ENCODE data around the gene CTDSPL2. TPM values are rescaled to one million over a fixed set of nuclear protein-coding genes. Genes with fewer than 3 reads are reported as not detected.

CTDSPL2 gene
- total and polyA plus RNA-seq, 2 experiments from 2014 or later: 23.4 to 46.6 TPM

DNA sequence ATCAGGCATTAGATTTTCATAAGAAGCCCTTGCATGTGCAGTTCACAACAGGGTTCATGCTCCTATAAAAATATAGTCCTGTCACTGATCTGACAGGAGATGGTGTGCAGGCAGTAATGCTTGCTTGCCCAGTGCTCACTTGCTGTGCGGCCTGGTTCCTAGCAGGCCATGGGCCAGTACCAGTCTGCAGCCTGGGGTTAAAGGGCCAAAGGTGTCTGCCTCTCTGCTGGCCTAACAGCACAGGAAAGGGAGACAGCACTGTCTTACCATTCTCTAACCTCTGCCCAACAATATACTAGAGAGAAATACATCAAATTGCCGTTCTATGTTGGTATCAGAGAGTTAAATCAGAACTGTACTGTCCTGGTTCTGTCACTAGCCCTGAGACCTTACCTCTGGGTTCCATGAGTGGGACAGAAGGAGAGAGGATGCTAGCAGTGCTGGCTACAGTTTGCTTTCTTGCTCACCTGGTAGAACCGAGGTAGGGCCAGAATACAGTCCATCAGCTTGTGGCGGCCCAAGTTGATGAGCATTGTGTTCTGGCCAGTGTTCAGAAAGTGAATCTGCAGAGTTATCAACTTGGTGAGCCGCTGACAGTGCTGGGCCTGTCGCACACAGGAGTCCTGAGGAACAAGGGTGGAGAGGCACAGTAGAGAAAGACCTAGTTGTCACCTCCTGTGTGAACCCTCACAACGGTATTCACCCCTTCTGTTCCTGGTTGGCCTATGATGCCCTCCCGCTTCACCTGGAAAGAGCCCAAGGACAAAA lies 138.1 kb downstream of the CTDSPL2 start:
- peaks cover 53% of the 10 kb centered on the region for H3K36me3 ChIP-seq
- no peaks in the 10 kb centered on the region for H3K27me3 ChIP-seq
- no peak overlapping the region for H3K27ac ChIP-seq
- H3K9me3 ChIP-seq (ENCODE audit: low read depth): peaks cover 4% of the 10 kb centered on the region
- TF ChIP-seq, protein P1, sequence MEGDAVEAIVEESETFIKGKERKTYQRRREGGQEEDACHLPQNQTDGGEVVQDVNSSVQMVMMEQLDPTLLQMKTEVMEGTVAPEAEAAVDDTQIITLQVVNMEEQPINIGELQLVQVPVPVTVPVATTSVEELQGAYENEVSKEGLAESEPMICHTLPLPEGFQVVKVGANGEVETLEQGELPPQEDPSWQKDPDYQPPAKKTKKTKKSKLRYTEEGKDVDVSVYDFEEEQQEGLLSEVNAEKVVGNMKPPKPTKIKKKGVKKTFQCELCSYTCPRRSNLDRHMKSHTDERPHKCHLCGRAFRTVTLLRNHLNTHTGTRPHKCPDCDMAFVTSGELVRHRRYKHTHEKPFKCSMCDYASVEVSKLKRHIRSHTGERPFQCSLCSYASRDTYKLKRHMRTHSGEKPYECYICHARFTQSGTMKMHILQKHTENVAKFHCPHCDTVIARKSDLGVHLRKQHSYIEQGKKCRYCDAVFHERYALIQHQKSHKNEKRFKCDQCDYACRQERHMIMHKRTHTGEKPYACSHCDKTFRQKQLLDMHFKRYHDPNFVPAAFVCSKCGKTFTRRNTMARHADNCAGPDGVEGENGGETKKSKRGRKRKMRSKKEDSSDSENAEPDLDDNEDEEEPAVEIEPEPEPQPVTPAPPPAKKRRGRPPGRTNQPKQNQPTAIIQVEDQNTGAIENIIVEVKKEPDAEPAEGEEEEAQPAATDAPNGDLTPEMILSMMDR (IDR thresholded peaks at IDR 0.05; ENCODE audit: low read depth, low read length): no peak
- DNase-seq (ENCODE audit: low read depth in 1 of 2, low spot score in 1 of 2): no peak
- H3K4me3 ChIP-seq: no peak overlapping the region
- H3K4me1 ChIP-seq (ENCODE audit: low read depth): no peaks in the 10 kb centered on the region

DNA sequence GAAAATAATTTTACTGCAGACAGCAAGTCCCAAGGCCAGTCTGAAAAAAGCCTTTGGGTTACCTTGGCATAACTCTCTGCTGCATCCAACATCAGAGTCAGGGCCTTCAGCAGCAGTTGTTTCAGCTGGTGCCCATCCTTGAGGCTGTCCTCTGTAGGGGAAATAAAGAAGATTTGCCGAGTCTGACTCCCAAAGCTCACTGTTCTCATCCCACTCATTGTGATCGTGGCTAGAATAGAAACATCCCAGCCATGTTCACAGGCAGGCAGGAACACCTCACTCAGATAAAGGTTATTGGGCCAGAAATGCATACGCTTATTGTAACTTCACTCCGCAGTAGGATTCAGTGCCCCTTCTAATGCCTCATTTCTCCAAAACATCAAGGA lies 138.7 kb downstream of the CTDSPL2 start:
- no peak overlapping the region for H3K27ac ChIP-seq
- no peaks in the 10 kb centered on the region for H3K27me3 ChIP-seq
- no peaks in the 10 kb centered on the region for H3K4me1 ChIP-seq (ENCODE audit: low read depth)
- DNase-seq (ENCODE audit: low read depth in 1 of 2, low spot score in 1 of 2): no peak
- H3K4me3 ChIP-seq: no peak overlapping the region
- H3K36me3 ChIP-seq: peaks cover 47% of the 10 kb centered on the region
- H3K9me3 ChIP-seq (ENCODE audit: low read depth): peaks cover 4% of the 10 kb centered on the region
- TF ChIP-seq, protein P1 (IDR thresholded peaks at IDR 0.05; ENCODE audit: low read depth, low read length): no peak

DNA sequence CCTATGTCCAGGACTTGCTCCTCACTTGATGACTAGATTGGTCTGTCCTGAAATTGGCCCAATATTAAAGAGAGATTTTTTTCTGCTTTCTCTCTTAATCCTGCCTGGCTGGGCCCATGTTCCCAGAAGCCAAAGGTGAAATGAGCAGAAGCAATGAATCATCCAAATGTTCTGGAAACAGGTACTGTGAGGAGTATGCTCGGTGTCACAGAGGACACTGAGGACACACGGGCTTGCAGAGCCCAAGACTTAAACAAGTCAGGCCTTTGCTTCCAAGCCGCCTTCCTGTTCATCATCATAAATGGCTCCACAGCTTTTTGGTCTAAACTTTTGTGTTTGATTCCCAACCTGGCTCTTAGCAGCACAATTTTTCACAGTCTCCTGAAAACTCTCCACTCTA lies 140.9 kb downstream of the CTDSPL2 start:
- no peaks in the 10 kb centered on the region for H3K4me1 ChIP-seq (ENCODE audit: low read depth)
- H3K4me3 ChIP-seq: no peak overlapping the region
- DNase-seq (ENCODE audit: low read depth in 1 of 2, low spot score in 1 of 2): no peak
- no peaks in the 10 kb centered on the region for H3K27me3 ChIP-seq
- TF ChIP-seq, protein P1 (IDR thresholded peaks at IDR 0.05; ENCODE audit: low read depth, low read length): no peak
- H3K9me3 ChIP-seq (ENCODE audit: low read depth): peaks cover 4% of the 10 kb centered on the region
- peak overlapping the region; percentile 48 for H3K27ac ChIP-seq
- peaks cover 36% of the 10 kb centered on the region for H3K36me3 ChIP-seq

DNA sequence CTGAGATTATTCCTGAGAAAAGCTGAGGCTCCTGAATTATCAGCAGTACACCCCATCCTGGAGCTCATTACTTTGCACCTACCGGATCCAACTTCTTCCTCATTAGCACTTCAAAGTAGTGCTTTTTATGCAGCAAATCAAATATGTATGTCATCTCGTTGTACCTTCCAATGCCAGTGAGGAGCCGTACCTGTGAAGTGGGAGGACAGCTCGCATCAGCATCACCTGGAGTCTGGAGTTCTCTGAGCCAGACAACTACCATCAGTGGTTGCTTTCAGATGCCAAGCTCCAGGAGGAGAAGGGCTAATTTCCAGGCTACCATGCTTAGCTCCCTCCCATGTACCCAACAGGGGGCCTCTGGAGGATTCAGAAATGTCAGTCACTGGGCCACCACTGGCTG lies 141.9 kb downstream of the CTDSPL2 start:
- Histone ChIP-seq H3K4me3 (no peak overlapping the region), H3K27ac (no peak overlapping the region), H3K9me3 (ENCODE audit: low read depth) (peaks cover 4% of the 10 kb centered on the region), H3K4me1 (ENCODE audit: low read depth) (no peaks in the 10 kb centered on the region), H3K36me3 (peaks cover 31% of the 10 kb centered on the region), H3K27me3 (no peaks in the 10 kb centered on the region)
- no peak for DNase-seq (ENCODE audit: low read depth in 1 of 2, low spot score in 1 of 2)
- TF ChIP-seq, protein P1 (IDR thresholded peaks at IDR 0.05; ENCODE audit: low read depth, low read length): no peak

DNA sequence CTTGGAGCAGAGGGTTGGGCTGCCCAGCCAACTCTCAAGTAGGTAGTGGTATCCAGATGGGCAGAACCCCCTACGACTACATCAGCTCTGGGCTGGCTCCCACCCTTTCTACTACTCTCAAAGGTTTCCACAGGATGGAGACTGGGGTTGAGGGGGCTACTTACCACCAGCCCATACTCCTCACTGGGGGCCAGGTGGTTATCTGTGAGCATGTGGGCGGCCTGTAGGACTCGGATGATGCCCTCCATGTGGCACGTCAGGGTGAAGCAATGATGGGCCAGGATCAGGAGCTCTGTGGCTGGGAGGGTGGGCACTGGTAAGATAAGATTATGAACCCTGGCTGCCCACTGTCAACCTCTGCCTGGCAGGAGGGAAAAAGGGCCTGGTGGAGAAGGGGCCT lies 142.9 kb downstream of the CTDSPL2 start:
- H3K4me3 ChIP-seq: no peak overlapping the region
- no peak overlapping the region for H3K27ac ChIP-seq
- TF ChIP-seq, protein P1 (IDR thresholded peaks at IDR 0.05; ENCODE audit: low read depth, low read length): no peak
- no peaks in the 10 kb centered on the region for H3K4me1 ChIP-seq (ENCODE audit: low read depth)
- no peaks in the 10 kb centered on the region for H3K9me3 ChIP-seq (ENCODE audit: low read depth)
- no peaks in the 10 kb centered on the region for H3K27me3 ChIP-seq
- no peak for DNase-seq (ENCODE audit: low read depth in 1 of 2, low spot score in 1 of 2)
- H3K36me3 ChIP-seq: peaks cover 21% of the 10 kb centered on the region
